Ovary (tissue), 9 donors: ENCODE results near the gene SLC12A8. TPM values are rescaled to one million over a fixed set of nuclear protein-coding genes. Genes with fewer than 3 reads are reported as not detected.

ENCODE experiments used
- DNase-seq, 5 donors: peaks; one replicate each; pipeline ENCODE4 v3.0.0-alpha.2; 2019 to 2020
- H3K27ac ChIP-seq, 2 donors: fragments of 200-600 bp; one replicate each; pipeline versions ENCODE4 v1.5.1 to v1.8.0; 2019 to 2022
- H3K27me3 ChIP-seq: fragments of 200-600 bp; one replicate; pipeline ENCODE4 v1.8.0; 2022
- H3K36me3 ChIP-seq: fragments of 200-600 bp; sonication (generic); one replicate; pipeline ENCODE4 v1.5.1; 2019
- H3K4me1 ChIP-seq: one replicate; pipeline ENCODE4 v1.8.1; 2013; ENCODE audit warnings: mild to moderate bottlenecking, moderate library complexity; ENCODE audit not compliant: insufficient read depth
- H3K4me3 ChIP-seq: fragments of 200-600 bp; sonication (generic); one replicate; pipeline ENCODE4 v1.5.1; 2017
- H3K9me3 ChIP-seq, 2 donors: fragments of 200-600 bp in 1 of 2; sonication (generic) in 1 of 2; one replicate each; pipeline versions ENCODE4 v1.5.1 to v1.8.1; 2013 to 2019; ENCODE audit warnings: mild to moderate bottlenecking in 1 of 2, moderate library complexity in 1 of 2
- EP300 ChIP-seq: sonication (generic); formaldehyde crosslinking; IDR thresholded peaks from one replicate; pipeline ENCODE4 v1.6.1; 2017; ENCODE audit warnings: antibody characterized with exemption
- POLR2A ChIP-seq: fragments of 450-650 bp; IDR thresholded peaks from one replicate; pipeline ENCODE4 v1.6.1; 2017; ENCODE audit warnings: antibody characterized with exemption, mild to moderate bottlenecking, moderate library complexity
- WGBS, 3 donors: extraction: QIAGEN DNeasy Blood & Tissue Kit in 1 of 3; methylation state at CpG; one replicate each; pipeline versions ENCODE4 v1.1.5 to v1.1.7; 2013 to 2017; 5-methylcytosine and 5-hydroxymethylcytosine counted together
- intact Hi-C, 4 donors: fragments of 100-400 bp; cut with DNase I; formaldehyde crosslinking; loops; one replicate each; pipeline versions ENCODE4 v1.11.0 to v1.15.1; 2022 to 2023
- polyA plus RNA-seq, 2 donors: library from polyadenylated mRNA; stranded (reverse); fragments of 200-250 nt in 1 of 2; fragments of 350-450 nt in 1 of 2; fragmentation: Illumina TruSeq in 1 of 2; extraction: RNeasy Lipid Tissue Mini Kit (QIAGEN cat#74804) in 1 of 2; gene quantifications; one replicate each; pipeline ENCODE4 v1.2.3, GENCODE V29; 2013 to 2014
- total RNA-seq, 7 donors: library from RNA; depleted of rRNA in 2 of 7; stranded (reverse); fragments of >200 nt in 2 of 7; fragmentation: NEBNext Ultra II Directional in 3 of 7; extraction: Animal tissue kit (Norgen Biotek cat#: 25700) in 3 of 7; gene quantifications; one replicate each; pipeline versions ENCODE4 v1.1.0 to v1.2.4, GENCODE V29; 2016 to 2023
- TF ChIP-seq, protein P1 (sequence below), 3 donors: fragments of 450-650 bp in 2 of 3; fragments of 200-600 bp in 1 of 3; IDR thresholded peaks; one replicate each; pipeline versions ENCODE4 v1.5.1 to v1.8.0; 2016 to 2022; ENCODE audit warnings: antibody characterized with exemption in 3 of 3, mild to moderate bottlenecking in 1 of 3
- donor health status: DM: no; HTN: no; CAD: no; lungs with moderate emphysema.
- donor health status: DM: no; HTN: no; CAD: no.
- donor health status: Bipolar disorder and iron deficiency.
- donor health status: DM: yes; HTN: yes; CAD: no.
- donor health status: DM: no; HTN: no; CAD: no.
- donor health status: DM: yes; HTN: yes; CAD: no.

The SLC12A8 gene
- total and polyA plus RNA-seq, 9 donors, result 0.28 to 11.5 (median 1.5) TPM

DNA sequence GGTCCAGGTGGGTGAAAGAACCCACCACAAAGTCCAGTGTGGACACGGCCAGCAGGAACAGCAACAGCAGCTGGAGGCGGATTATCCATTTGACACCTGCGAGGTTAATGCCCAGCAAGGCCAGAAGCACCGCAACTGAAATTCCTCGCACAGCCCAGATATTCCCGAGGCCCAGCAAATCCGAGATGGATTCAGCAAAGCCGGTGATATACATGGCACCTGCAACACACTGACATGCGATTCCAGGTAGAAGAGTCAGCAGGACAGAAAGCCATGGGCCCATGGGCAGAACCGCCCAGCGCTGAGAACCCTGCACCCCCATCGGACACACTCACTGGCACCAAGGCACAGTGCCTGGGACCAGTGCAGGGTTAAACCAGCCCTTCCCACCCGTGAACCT, 34.8 kb downstream of the SLC12A8 start:
- no peak for DNase-seq
- no peaks in the 10 kb centered on the region for H3K4me1 ChIP-seq
- no peaks in the 10 kb centered on the region for H3K27me3 ChIP-seq
- no peak overlapping the region for H3K27ac ChIP-seq
- TF ChIP-seq POLR2A, result no peak
- TF ChIP-seq, protein P1, sequence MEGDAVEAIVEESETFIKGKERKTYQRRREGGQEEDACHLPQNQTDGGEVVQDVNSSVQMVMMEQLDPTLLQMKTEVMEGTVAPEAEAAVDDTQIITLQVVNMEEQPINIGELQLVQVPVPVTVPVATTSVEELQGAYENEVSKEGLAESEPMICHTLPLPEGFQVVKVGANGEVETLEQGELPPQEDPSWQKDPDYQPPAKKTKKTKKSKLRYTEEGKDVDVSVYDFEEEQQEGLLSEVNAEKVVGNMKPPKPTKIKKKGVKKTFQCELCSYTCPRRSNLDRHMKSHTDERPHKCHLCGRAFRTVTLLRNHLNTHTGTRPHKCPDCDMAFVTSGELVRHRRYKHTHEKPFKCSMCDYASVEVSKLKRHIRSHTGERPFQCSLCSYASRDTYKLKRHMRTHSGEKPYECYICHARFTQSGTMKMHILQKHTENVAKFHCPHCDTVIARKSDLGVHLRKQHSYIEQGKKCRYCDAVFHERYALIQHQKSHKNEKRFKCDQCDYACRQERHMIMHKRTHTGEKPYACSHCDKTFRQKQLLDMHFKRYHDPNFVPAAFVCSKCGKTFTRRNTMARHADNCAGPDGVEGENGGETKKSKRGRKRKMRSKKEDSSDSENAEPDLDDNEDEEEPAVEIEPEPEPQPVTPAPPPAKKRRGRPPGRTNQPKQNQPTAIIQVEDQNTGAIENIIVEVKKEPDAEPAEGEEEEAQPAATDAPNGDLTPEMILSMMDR (IDR thresholded peaks at IDR 0.05), result no peak
- no peak for TF ChIP-seq EP300
- intact Hi-C loops, result no loop called here
- H3K36me3 ChIP-seq, result no peaks in the 10 kb centered on the region
- 92 to 97% (median 94%) methylated on average over 13 of the region's 13 CpGs for WGBS, 3 donors
- H3K4me3 ChIP-seq, result no peak overlapping the region
- H3K9me3 ChIP-seq, result no peaks in the 10 kb centered on the region

DNA sequence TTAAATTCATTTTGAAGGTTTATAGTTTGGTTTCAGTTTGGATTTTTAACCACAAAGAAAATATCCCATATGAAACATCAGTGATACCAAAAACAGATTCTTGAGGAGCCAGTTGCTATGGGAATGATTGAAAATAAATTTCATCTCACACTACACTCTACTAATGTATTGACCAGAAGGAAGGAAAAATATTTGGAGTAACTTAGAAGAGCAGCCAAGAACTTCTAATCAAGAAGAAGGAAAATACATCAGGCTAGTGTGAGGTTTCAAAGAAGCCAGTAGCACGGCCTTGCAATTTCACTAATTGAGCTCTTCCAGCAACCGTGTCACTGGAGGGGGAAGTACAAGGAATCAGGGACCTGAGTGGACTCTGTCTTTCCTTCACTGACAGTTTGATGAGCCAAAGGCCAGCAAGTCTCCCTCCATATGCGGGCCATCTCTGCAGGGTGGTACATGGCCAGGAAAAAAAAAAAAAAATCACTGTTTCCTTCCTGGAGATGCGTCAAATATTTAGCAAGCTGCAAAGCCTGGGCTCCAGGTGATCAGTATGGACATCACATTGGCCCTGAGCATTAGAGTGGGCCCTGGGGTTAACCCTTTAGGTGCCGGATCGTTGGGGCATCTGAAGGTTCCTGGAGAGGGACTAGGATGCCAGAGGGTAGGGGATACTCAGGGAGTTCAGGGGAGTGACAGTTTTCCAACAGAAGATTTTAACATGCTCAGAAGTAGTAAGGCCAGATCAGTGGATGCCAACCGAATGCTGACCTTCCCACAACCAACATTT, 37.1 kb downstream of the SLC12A8 start:
- no peak overlapping the region for H3K4me3 ChIP-seq
- intact Hi-C loops, result no loop called here
- DNase-seq, result no peak
- no peaks in the 10 kb centered on the region for H3K27me3 ChIP-seq
- no peaks in the 10 kb centered on the region for H3K36me3 ChIP-seq
- H3K4me1 ChIP-seq, result no peaks in the 10 kb centered on the region
- H3K27ac ChIP-seq, result no peak overlapping the region
- WGBS, 3 donors, result 64 to 70% (median 67%) methylated on average over 7 of the region's 7 CpGs
- H3K9me3 ChIP-seq, result no peaks in the 10 kb centered on the region
- TF ChIP-seq EP300 (no peak), POLR2A (no peak)
- TF ChIP-seq, protein P1 (IDR thresholded peaks at IDR 0.05), result no peak

DNA sequence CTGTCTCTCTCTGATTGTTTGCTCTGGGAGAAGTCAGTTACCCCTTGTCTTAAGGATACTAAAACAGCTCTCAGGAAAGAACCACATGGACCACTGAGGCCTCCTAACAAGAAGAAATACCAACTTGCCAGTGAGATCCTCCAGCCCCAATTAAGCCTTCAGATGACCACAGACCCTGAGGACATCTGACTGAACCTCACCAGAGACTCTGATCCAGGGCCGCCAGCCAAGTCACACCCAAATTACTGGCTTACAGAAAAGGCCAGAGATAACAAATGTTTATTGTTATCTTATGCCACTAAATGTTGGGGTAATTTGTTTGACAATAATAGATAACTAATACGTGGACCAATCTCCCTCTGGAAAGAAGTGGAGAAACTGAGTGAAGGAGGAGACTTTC, 40.2 kb downstream of the SLC12A8 start:
- intact Hi-C loops, result no loop called here
- TF ChIP-seq POLR2A (no peak), EP300 (no peak)
- TF ChIP-seq, protein P1 (IDR thresholded peaks at IDR 0.05), result no peak
- no peak for DNase-seq
- Histone ChIP-seq H3K9me3 (no peaks in the 10 kb centered on the region), H3K4me3 (no peak overlapping the region), H3K27me3 (no peaks in the 10 kb centered on the region), H3K27ac (no peak overlapping the region), H3K4me1 (no peaks in the 10 kb centered on the region), H3K36me3 (no peaks in the 10 kb centered on the region)
- WGBS, 3 donors, result 85 to 94% (median 88%) methylated on average over 2 of the region's 2 CpGs

DNA sequence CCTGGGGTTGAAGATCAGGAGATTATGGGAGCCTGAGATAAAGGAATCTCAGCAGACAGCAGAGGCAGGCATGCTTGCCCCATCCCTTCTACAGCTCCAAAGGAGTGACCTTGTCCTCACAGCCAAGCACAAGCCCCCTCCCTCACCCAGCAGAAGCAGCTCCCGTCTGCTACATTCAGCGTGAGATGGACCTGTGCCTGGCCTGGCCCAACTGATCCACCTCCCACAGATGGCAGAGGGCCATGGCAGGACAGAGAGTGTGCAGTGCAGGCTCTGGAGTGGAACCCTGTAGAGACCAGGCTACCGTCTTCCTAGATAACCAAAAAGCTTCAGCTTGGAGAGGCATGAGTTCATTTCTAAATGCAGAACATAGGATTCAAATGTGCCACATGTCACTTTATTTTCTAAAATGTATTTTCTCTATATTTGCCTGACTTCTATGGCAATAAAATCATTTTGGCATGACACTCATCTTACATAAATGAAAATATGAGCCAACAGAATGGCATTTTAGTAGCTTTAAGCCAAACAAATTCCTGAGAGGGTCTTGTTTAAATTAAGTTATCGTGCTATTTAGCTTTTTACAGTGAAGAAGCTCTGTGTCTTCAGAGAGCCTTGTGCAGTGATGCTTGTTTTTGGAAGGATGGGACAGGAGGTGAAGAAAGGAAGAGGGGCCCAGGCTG, 43.7 kb downstream of the SLC12A8 start:
- H3K27ac ChIP-seq, result no peak overlapping the region
- no peaks in the 10 kb centered on the region for H3K4me1 ChIP-seq
- H3K36me3 ChIP-seq, result no peaks in the 10 kb centered on the region
- H3K9me3 ChIP-seq, result no peaks in the 10 kb centered on the region
- TF ChIP-seq EP300, result no peak
- TF ChIP-seq, protein P1 (IDR thresholded peaks at IDR 0.05), result no peak
- TF ChIP-seq POLR2A, result no peak
- WGBS, 3 donors, result 27 to 29% (median 28%) methylated on average over 4 of the region's 4 CpGs
- no peak for DNase-seq
- intact Hi-C loops, result loop anchor here in 1 of 4 donors (5.0 kb wide), 1 partner anchor 172 kb away; no protein-coding TSS in a partner anchor
- no peak overlapping the region for H3K4me3 ChIP-seq
- H3K27me3 ChIP-seq, result no peaks in the 10 kb centered on the region
